NCI-H1436 treated with DMSO at 0.1 percent for 48 hours (cell line): Measurements from ENCODE around the gene UBTF.

Source experiments
- DNase-seq: peaks from one replicate; lab custom pipeline; 2025; lab: John Stamatoyannopoulos, UW

Gene UBTF

GRCh38 chr17:44197980-44198720 lies 21.3 kb downstream of the UBTF start:
- no peak for DNase-seq

GRCh38 chr17:44197107-44197506 lies 22.4 kb downstream of the UBTF start:
- DNase-seq, result no peak

GRCh38 chr17:44193326-44194084 lies 26.0 kb downstream of the UBTF start:
- no peak for DNase-seq

- DNase-seq, result no peak
Observed at GRCh38 chr17:44192750-44193149, 26.7 kb downstream of the UBTF start.

GRCh38 chr17:44191941-44192496 lies 27.5 kb downstream of the UBTF start:
- no peak for DNase-seq

GRCh38 chr17:44191369-44191768 lies 28.1 kb downstream of the UBTF start:
- no peak for DNase-seq

- DNase-seq, result no peak
Observed at GRCh38 chr17:44190481-44190880, 29.0 kb downstream of the UBTF start.

- no peak for DNase-seq
Observed at GRCh38 chr17:44188576-44189403, 30.7 kb downstream of the UBTF start.

- DNase-seq, result no peak
Observed at GRCh38 chr17:44187131-44187899, 32.2 kb downstream of the UBTF start.

- DNase-seq, result peak; percentile 98
Observed at GRCh38 chr17:44186307-44187130, 33.0 kb downstream of the UBTF start, which contains the start of gene TMUB2. TSS of gene TMUB2 (plus strand) at chr17:44186972. CDS start at chr17:44187709, 737 bp downstream.

- no peak for DNase-seq
Observed at GRCh38 chr17:44184212-44184810, 35.2 kb downstream of the UBTF start.

GRCh38 chr17:44183024-44183423 lies 36.5 kb downstream of the UBTF start:
- DNase-seq, result no peak

GRCh38 chr17:44178133-44178532 lies 41.3 kb downstream of the UBTF start:
- DNase-seq, result no peak

GRCh38 chr17:44177640-44178039 lies 41.8 kb downstream of the UBTF start:
- DNase-seq, result no peak

- DNase-seq, result no peak
Observed at GRCh38 chr17:44176671-44177501, 42.6 kb downstream of the UBTF start.

- DNase-seq, result no peak
Observed at GRCh38 chr17:44176257-44176656, 43.2 kb downstream of the UBTF start.

- no peak for DNase-seq
Observed at GRCh38 chr17:44174427-44174826, 45.0 kb downstream of the UBTF start.

- no peak for DNase-seq
Observed at GRCh38 chr17:44171931-44172455, 47.5 kb downstream of the UBTF start.
